ENCODE data around the gene HPCA.

Gene HPCA

GRCh38 chr1:32886004-32886827 is at the start of gene HPCA:
HPCA (plus strand) TSS chr1:32886491; CDS start chr1:32888899, 2,408 bp downstream.
- DNase-seq: no peak

- no peak for DNase-seq
These were observed 37.8 kb upstream of the HPCA start for GRCh38 chr1:32848354-32849063.

DNA sequence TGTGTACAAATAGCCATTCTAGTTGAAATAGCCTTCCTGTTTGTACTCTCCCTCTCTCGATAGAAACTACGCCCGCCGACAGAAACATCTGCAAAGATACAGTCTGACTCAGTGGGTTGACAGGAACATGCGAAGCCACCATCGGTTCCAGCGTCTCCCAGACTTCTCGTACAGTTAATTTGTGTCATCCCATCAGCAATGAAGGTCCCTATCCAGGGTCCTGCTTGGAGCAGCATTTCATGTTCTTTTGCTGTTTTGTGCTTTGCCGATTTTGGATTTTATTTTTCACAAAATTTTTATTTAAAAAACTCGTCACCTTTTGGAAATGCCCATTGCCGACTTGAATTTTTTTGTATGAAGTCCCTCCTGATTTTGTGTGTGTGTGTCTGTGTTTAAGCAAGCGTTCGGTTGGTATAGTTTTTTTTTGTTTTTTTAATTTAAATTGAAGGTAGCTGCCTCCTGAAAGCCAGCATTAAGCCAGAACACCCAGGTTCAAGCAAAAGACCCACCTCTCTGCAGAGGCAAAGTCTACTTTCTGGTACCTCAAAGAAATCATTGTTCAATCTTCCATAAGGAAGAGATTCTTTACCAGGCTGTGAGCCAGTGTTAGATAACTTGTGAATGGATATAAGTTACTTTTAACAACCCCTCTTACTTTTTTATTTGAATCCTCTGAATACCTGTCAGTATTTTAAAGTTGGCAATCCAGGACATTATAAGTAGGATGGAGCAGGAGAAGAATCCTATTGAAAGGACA is 30.3 kb upstream of the HPCA start:
- DNase-seq: no peak

- DNase-seq: no peak
These were observed 28.2 kb upstream of the HPCA start for GRCh38 chr1:32858136-32858535.

GRCh38 chr1:32858791-32859190 is 27.5 kb upstream of the HPCA start:
- DNase-seq: no peak

DNA sequence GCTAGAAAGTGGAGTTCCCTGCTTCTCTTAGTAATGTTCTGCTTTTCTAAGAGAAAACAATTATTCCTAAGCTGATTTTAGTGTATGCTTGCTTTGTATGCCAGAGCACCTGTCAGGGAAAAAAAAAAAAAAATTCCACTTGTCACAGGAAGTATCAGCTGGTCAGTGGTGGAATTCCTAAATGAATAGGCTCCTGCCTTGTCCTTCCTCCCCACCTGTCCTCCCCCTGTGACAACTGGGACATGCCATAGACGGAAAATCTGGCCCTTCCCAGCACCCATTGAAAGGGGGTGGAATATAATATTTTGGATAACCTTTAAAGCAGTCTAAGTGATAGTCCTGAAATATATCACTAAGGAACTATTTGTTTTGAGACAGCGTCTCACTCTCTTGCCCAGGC is 26.4 kb upstream of the HPCA start:
- DNase-seq: no peak

- DNase-seq: no peak
These were observed 25.7 kb upstream of the HPCA start for GRCh38 chr1:32860566-32860965.

DNA sequence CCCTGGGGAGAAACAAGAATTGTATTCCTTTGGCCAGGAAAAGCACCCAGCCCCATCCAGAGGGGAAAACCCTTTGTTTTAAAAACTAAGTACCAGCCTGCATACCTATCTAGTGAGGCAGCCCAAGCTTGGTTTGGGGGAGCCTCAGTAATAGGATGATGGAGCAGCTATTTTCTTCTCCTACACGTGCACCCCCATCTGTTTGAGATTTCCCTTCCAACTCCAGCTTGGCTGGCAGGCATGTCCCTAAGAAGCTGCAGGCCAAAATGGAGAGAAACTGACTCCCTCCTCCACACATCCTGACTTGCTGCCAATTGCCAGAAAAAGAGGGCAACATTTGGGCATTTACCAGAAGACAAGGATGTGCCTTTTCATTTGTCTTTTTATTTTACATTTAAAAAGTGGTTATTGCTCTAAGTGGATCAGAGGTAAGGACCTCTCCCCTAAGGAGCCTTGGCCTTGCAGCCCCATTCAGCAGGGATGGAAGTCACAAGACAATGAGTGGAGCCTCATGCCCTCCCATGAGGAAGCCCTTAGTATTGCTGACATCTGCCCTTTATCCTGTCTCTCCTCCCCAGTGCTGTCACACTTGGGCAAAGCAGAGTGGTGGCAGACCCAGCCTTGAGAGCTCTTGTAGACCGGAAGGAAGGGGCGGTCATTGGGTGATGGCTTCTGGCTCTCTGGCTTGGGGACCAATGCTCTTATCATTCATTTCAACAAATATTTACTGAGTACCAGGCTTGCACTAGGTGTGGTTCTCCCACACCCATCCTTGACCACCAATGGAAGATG is 24.2 kb upstream of the HPCA start:
- no peak for DNase-seq

DNA sequence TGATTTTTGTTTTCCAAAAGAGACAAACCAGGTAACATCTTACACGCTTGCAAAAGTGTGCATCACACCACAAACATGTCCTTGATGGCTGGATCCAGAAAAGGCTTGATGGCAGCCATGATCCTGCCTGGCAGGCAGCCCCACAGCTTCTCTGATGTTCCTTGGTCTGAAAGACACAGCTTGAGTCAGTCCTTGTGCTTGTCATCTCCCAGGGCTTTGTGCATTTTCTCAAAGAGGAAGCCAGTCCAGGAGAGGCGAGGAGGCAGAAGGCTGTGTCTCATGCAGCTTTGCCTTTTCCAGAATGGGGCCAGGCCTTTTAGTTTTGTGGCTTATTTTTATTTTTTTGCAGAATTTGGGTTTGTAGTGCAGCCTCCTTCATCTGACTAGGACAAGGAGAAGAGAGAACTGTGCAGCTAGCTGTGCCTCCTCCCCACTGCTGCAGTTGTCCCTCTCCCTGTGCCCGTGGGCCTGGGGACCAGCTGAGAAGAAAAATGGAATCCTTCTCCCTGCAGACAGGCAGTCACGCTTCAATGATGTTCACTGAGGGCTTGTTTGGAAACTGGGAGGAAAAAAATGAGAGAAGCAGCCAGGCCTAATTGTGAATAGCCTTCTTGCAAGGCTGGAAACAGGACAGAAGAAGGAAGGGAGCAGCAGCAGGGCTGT is 22.9 kb upstream of the HPCA start:
- DNase-seq: no peak

GRCh38 chr1:32863881-32864245 is 22.4 kb upstream of the HPCA start:
- no peak for DNase-seq

- DNase-seq: no peak
These were observed 21.8 kb upstream of the HPCA start for GRCh38 chr1:32864375-32865019.

GRCh38 chr1:32865639-32866405 is 20.5 kb upstream of the HPCA start:
- no peak for DNase-seq

GRCh38 chr1:32867151-32867550 is 19.1 kb upstream of the HPCA start:
- DNase-seq: no peak

DNA sequence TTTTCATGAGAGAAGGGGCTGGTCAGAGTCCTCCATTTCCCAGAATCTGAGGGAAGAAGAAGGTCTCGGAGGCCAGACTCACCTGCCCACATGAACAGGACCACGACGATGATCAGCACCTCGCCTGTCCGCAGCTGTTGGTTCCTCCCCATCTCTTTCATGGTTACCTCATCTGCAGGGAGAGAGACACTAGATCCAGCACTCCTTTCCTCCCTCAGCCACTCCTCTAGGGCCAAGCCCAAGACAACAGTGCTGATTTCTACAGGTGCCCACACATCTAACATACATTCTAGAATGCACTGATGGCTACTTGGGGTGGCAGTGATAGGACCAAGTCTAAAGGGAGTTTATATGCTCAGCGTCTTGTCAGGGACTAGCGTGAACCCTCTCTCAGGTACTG is 18.6 kb upstream of the HPCA start:
- DNase-seq: no peak

GRCh38 chr1:32868085-32868484 is 18.2 kb upstream of the HPCA start:
- no peak for DNase-seq

DNA sequence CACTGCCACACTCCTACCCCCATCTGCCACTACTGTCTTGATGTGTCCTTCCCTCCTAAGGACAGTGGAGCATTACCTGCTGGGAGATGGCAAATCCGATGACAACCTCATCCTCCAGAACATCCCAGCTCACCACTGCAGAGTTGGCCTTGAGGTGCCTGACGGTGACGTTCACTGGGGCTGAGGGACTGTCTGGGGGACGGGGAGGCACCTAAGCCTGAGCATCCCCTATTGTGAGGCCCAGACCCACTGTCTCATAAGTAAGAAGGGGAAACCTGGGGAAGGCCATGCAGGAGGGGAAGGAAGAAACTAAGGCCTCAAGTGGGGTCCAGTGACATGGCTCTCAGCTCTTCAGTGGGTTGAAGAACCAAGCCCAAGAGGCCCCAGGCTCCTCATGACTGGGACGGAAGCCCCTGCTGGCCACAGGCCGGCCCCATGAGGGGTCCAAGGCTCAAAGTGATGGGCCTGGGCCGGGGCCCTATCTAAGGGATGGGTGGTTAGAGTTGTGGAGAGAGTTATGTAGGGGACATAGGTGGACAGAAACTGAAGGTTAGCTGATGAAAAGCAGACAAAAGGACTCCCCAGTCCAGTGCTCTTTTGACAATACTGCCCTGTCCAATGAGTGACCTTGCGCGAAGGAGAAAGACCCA is 17.4 kb upstream of the HPCA start:
- DNase-seq: no peak

DNA sequence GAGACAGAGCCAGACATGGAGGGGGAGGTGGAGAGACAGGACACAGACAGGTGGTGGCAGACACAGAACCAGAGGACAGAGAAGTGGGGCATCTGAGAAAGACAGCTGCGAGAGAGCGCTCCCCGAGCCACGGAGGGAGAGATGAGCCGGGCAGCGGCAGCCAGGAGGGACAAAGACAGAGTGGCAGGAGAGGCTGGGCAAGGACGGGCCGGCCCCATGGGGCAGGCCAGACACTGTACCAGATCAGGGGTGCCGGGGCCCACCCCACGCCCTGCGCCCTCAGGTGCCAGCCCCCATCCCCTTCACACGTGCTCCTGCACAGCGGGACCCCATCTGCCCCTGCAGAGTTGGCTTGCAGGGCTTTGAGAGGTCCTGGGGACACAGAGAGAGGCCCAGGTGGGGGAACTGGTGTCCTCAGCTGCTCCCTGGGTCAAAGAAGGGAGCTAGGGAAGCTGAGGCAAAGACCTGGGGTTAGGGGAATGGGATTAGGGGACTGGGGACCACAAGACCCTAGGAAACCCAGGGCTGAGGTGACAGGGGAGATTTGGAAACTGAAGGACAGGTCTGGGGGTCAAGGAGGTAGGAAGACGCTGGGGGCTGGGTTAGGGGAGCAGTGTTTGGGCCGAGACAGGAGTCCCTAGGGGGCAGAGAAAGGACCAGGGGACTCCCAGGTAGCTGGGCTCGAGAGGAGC is 16.2 kb upstream of the HPCA start:
- DNase-seq: peak; percentile 21

- peak; percentile 44 for DNase-seq
These were observed 15.5 kb upstream of the HPCA start, which contains the start of gene FNDC5 for GRCh38 chr1:32870615-32871363. FNDC5 (minus strand) TSS chr1:32870912.

Data from NCI-H1092 (cell line).